Kidney epithelial cell (primary cell): Measurements from ENCODE around the gene DAZL. TPM values are rescaled to one million over a fixed set of nuclear protein-coding genes. Genes with fewer than 3 reads are reported as not detected.

ENCODE experiments used
- DNase-seq: peaks from one replicate; pipeline ENCODE4 v3.0.0-alpha.2; 2010; ENCODE audit warnings: low read depth
- H3K27me3 ChIP-seq: 2 replicates; pipeline ENCODE4 v1.6.0; 2011; ENCODE audit warnings: low read length; ENCODE audit not compliant: control insufficient read depth, insufficient read depth
- H3K36me3 ChIP-seq: 2 replicates; pipeline ENCODE4 v1.5.1; 2011; ENCODE audit warnings: low read length; ENCODE audit not compliant: control insufficient read depth, insufficient read depth
- H3K4me3 ChIP-seq: 2 replicates; pipeline ENCODE4 v1.5.1; 2011; ENCODE audit warnings: low read depth, mild to moderate bottlenecking, control low read depth, low read length
- total RNA-seq: library from RNA; depleted of rRNA; stranded (reverse); fragments of >200 nt; gene quantifications from 2 replicates; pipeline ENCODE4 v1.2.3, GENCODE V29; 2015
- TF ChIP-seq, protein P1 (sequence below): IDR thresholded peaks from 2 replicates; pipeline ENCODE4 v1.5.1; 2011; ENCODE audit warnings: mild to moderate bottlenecking, moderate library complexity, low read length, control low read depth, inconsistent platforms; ENCODE audit not compliant: insufficient read depth, poor library complexity, severe bottlenecking

Gene DAZL
- total RNA-seq, 1 donor from 2014 or later, result not detected

DNA sequence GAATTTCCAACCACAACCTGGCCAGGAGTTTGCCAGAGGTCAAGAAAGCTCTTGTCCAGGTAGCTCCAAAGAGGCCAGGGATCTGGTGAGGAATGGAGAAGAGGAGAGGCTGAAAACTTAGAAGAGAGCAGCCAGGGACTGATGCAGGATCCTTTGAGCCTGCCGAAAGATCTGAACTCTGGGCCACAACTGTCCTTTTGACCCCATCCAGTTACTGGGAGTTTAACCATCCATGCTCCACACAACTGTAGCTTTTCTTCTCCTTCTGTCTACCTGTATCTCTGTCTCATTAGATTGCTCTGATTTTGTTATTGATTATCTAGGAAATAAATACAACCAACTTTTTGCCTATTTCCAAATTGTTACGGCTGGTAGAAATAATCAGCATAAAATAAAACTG, 36.7 kb downstream of the DAZL start:
- TF ChIP-seq, protein P1, sequence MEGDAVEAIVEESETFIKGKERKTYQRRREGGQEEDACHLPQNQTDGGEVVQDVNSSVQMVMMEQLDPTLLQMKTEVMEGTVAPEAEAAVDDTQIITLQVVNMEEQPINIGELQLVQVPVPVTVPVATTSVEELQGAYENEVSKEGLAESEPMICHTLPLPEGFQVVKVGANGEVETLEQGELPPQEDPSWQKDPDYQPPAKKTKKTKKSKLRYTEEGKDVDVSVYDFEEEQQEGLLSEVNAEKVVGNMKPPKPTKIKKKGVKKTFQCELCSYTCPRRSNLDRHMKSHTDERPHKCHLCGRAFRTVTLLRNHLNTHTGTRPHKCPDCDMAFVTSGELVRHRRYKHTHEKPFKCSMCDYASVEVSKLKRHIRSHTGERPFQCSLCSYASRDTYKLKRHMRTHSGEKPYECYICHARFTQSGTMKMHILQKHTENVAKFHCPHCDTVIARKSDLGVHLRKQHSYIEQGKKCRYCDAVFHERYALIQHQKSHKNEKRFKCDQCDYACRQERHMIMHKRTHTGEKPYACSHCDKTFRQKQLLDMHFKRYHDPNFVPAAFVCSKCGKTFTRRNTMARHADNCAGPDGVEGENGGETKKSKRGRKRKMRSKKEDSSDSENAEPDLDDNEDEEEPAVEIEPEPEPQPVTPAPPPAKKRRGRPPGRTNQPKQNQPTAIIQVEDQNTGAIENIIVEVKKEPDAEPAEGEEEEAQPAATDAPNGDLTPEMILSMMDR, result no peak
- DNase-seq, result no peak
- no peak overlapping the region for H3K4me3 ChIP-seq
- no peaks in the 10 kb centered on the region for H3K27me3 ChIP-seq
- no peaks in the 10 kb centered on the region for H3K36me3 ChIP-seq

DNA sequence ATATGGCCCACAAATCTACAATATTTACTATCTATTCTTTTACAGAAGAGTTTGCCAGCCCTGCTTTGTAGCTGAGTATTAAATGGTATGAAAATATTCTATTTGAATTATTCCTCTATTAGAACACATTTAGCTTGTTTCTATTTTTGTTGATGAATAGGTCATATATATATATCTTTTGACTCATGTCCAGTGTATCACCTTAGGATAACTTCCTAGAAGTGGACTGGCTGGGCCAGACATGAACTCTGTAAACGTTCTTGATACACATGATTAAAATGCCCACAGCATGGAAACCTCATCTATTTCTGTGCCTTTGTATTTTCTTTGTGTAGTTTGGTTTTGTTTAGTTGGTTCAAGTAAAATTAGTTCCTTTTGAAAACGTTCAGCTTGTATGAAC, 37.1 kb downstream of the DAZL start:
- TF ChIP-seq, protein P1, result no peak
- no peak for DNase-seq
- H3K36me3 ChIP-seq, result no peaks in the 10 kb centered on the region
- no peak overlapping the region for H3K4me3 ChIP-seq
- no peaks in the 10 kb centered on the region for H3K27me3 ChIP-seq

DNA sequence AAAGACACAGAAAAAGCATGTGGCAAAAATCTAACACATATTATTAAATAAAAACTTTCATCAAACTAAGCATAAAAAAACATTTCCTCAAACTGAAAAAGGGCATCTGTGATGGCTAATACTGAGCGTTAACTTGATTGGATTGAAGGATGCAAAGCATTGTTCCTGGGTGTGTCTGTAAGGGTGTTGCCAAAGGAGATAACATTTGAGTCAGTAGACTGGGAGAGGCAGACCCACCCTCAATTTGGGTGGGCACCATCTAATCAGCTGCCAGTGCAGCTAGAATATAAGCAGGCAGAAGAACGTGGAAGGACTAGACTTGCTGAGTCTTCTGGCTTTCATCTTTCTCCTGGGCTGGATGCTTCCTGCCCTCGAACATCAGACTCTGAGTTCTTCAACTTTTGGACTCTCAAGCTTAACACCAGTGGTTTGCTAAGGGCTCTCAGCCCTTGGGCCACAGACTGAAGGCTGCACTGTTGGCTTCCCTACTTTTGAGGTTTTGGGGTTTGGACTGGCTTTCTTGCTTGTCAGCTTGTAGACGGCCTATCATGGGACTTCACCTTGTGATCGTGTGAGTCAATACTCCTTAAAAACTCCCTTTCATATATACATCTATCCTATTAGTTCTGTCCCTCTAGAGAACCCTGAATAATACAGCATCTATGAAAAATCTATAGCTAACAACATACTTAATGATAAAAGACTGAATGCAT, 45.4 kb downstream of the DAZL start:
- Histone ChIP-seq H3K27me3 (no peaks in the 10 kb centered on the region), H3K4me3 (no peak overlapping the region), H3K36me3 (no peaks in the 10 kb centered on the region)
- TF ChIP-seq, protein P1, result no peak
- DNase-seq, result no peak

DNA sequence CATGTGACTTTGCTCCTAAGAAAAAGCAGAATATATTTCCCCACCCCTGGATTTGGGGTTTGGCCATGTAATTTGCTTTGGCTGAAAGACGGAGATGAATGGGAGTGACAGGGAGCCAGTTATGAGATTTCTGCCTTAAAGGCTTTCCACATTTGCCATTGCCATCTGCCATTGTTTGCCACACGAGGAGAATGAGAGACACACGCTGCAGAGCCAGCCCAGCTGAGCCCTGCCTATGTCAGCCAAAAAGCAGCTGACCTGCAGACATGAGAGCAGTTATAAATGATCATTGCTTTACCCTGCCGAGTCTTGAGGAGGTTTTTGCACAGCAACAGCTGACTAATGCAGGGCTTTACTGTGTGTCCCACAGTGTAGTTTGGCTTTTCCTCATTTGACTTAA, 51.1 kb downstream of the DAZL start:
- no peak overlapping the region for H3K4me3 ChIP-seq
- no peaks in the 10 kb centered on the region for H3K27me3 ChIP-seq
- no peaks in the 10 kb centered on the region for H3K36me3 ChIP-seq
- TF ChIP-seq, protein P1, result no peak
- DNase-seq, result no peak

DNA sequence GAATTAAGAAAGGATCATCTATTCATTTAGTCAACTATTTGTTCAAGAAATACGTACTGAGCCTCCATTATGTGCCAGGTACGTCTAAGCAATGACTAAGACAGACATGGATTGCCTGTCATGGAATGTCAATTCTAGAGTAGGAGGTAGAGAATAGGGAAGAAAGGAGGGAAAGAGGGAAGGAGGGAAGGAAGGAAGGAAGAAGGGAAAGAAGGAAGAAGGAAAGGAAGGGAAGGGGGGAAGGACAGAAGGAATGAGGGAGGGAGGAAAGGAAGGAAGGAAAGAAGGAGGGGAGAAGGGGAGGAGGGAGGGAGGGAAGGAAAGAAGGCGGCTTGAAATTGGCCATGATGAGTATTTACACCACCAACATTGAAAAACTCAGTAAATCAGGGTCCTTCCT, 52.5 kb downstream of the DAZL start:
- H3K27me3 ChIP-seq, result no peaks in the 10 kb centered on the region
- no peak for DNase-seq
- no peaks in the 10 kb centered on the region for H3K36me3 ChIP-seq
- H3K4me3 ChIP-seq, result no peak overlapping the region
- TF ChIP-seq, protein P1, result no peak
